Measurements from ENCODE around the gene SHANK2. TPM values are rescaled to one million over a fixed set of nuclear protein-coding genes. Genes with fewer than 3 reads are reported as not detected.

Gene SHANK2
- total and polyA plus RNA-seq, 2 donors (not counting 3 experiments of a cell fraction or from before 2014, with no cell fraction given), result not detected

- dilution Hi-C loops (cut with MboI; ENCODE audit: extremely low pct_ligation_motif_present, low sequenced_read_pairs), result no loop called here
- no TSS peak for BruUV-seq (replicated peaks)
- POLR2A ChIA-PET, result no interaction called here
Measured at GRCh38 chr11:71298016-71298550, 45.7 kb upstream of the SHANK2 start.

More at GRCh38 chr11:71298016-71298550, 45.7 kb upstream of the SHANK2 start:
- CTCF ChIA-PET, result no interaction called here
- H2AFZ ChIP-seq (ENCODE audit: low read depth, low read length), result no peak overlapping the region
- FAIRE-seq, result no peak
- H3K27me3 ChIP-seq (ENCODE audit: control insufficient read depth in 2 of 2, insufficient read depth in 2 of 2, low read length in 2 of 2), result no peaks in the 10 kb centered on the region
- H3K4me1 ChIP-seq (ENCODE audit: control insufficient read depth, extremely low read depth, insufficient read depth, low read length), result no peaks in the 10 kb centered on the region
- no peak overlapping the region for H3K4me2 ChIP-seq (ENCODE audit: insufficient read depth, low read length)
- no peak overlapping the region for H3K4me3 ChIP-seq (replicated peaks in 1 of 3; ENCODE audit: insufficient read depth in 1 of 3, low read depth in 1 of 3, low read length in 3 of 3)
- intact Hi-C loops (cut with micrococcal nuclease), result no loop called here
- peaks cover 2% of the 10 kb centered on the region for H3K9me3 ChIP-seq (replicated peaks; ENCODE audit: control insufficient read depth, insufficient read depth, low read length)
- no peak for DNase-seq (ENCODE audit: low read depth, low spot score)
- no peak overlapping the region for H3K9ac ChIP-seq (replicated peaks; ENCODE audit: extremely low read depth, insufficient read depth, low read length)
- no peak overlapping the region for H3K27ac ChIP-seq (ENCODE audit: insufficient read depth, low read depth, low read length)
- TF ChIP-seq CTCF (IDR thresholded peaks at IDR 0.05; ENCODE audit: extremely low read depth in 1 of 2, insufficient read depth in 1 of 2, low read depth in 1 of 2, low read length in 2 of 2) (no peak), GATA2 (IDR thresholded peaks at IDR 0.05; ENCODE audit: insufficient read depth, insufficient read length, low read depth, low read length) (no peak)
- H4K20me1 ChIP-seq (replicated peaks; ENCODE audit: control insufficient read depth, extremely low read depth, insufficient read depth, low read length), result no peaks in the 10 kb centered on the region
- H3K9me1 ChIP-seq (replicated peaks; ENCODE audit: control insufficient read depth, extremely low read depth, insufficient read depth, low read length), result no peaks in the 10 kb centered on the region
- H3K36me3 ChIP-seq (ENCODE audit: control insufficient read depth in 2 of 2, extremely low read depth in 1 of 2, insufficient read depth in 2 of 2, low read length in 2 of 2), result no peaks in the 10 kb centered on the region
- H3K79me2 ChIP-seq (ENCODE audit: control insufficient read depth, insufficient read depth, low read length), result no peaks in the 10 kb centered on the region

Data from endothelial cell of umbilical vein (primary cell).